ENCODE data around the gene RDH8. TPM values are rescaled to one million over a fixed set of nuclear protein-coding genes. Genes with fewer than 3 reads are reported as not detected.

Gene RDH8
- total and polyA plus RNA-seq, 2 of the 8 experiments (the other 6 are each of a cell fraction or from before 2014, with no cell fraction given): 0.38 TPM; not detected in 1

- Histone ChIP-seq H4K91ac (replicated peaks; ENCODE audit: insufficient read length, low read length) (no peak overlapping the region), H3K79me1 (ENCODE audit: low read depth, low read length) (no peaks in the 10 kb centered on the region), H3K14ac (ENCODE audit: insufficient read length) (no peak overlapping the region), H2AFZ (ENCODE audit: low read length) (peak overlapping the region; percentile 36; the same call in 1 of the 2 replicates), H4K8ac (ENCODE audit: extremely low read depth, insufficient read depth, low read length) (peak overlapping the region; percentile 11; the same call in 1 of the 2 replicates), H3K4ac (replicated peaks; ENCODE audit: insufficient read length, low read depth, low read length) (no peak overlapping the region), H4K5ac (ENCODE audit: insufficient read length, low read depth, low read length) (peak overlapping the region; percentile 4), H3K18ac (ENCODE audit: extremely low read depth, low read length) (no peak overlapping the region), H2BK120ac (replicated peaks; ENCODE audit: low read depth, low read length) (peak overlapping the region; percentile 83), H3K23ac (ENCODE audit: insufficient read length) (no peak overlapping the region), H3K27me3 (replicated peaks in 1 of 4; ENCODE audit: control insufficient read depth in 3 of 4, extremely low read depth in 1 of 4, insufficient read depth in 3 of 4, low read length in 3 of 4) (no peaks in the 10 kb centered on the region), H2BK20ac (ENCODE audit: low read length) (0 out of 2 replicates have a peak overlapping the region, but pooled peaks have one; percentile 61), H2BK15ac (ENCODE audit: low read length) (peak overlapping the region; percentile 31; the same call in 1 of the 2 replicates), H4K20me1 (replicated peaks in 1 of 2; ENCODE audit: control insufficient read depth in 1 of 2, insufficient read depth in 2 of 2, low read length in 2 of 2) (no peaks in the 10 kb centered on the region), H2AK5ac (ENCODE audit: low read depth, low read length) (no peak overlapping the region), H3K79me2 (ENCODE audit: control insufficient read depth in 1 of 2, insufficient read depth in 2 of 2, low read length in 2 of 2) (no peaks in the 10 kb centered on the region), H3K4me2 (ENCODE audit: insufficient read depth in 1 of 2, low read depth in 2 of 2, low read length in 2 of 2) (no peak overlapping the region), H2BK5ac (ENCODE audit: low read depth, low read length) (no peak overlapping the region), H2BK12ac (ENCODE audit: low read depth, low read length) (no peak overlapping the region; the same call in 1 of the 2 replicates), H3K9me3 (ENCODE audit: insufficient read depth in 2 of 2, low read depth in 1 of 2, low read length in 1 of 2) (no peaks in the 10 kb centered on the region), H3K9ac (replicated peaks in 1 of 4; ENCODE audit: extremely low read depth in 1 of 4, low read depth in 3 of 4, low read length in 3 of 4) (no peak overlapping the region; a peak in 1 of 7 replicates), H3K23me2 (ENCODE audit: low read depth, low read length) (no peaks in the 10 kb centered on the region), H3K36me3 (ENCODE audit: control insufficient read depth in 2 of 4, insufficient read depth in 4 of 4, low read length in 3 of 4) (no peaks in the 10 kb centered on the region), H3K56ac (replicated peaks; ENCODE audit: insufficient read length, low read depth, low read length) (no peak overlapping the region), H3K27ac (ENCODE audit: low read depth, low read length) (no peak overlapping the region), H3K4me3 (ENCODE audit: extremely low read depth in 1 of 4, insufficient read depth in 2 of 4, low read depth in 3 of 4, low read length in 4 of 4) (no peak overlapping the region), H3K4me1 (replicated peaks in 1 of 4; ENCODE audit: control insufficient read depth in 3 of 4, insufficient read depth in 4 of 4, low read length in 3 of 4) (peaks cover 0 to 4% (median 2%) of the 10 kb centered on the region in 4 experiments; a peak in 3 of 7 replicates)
- 75% methylated on average over 8 of the region's 8 CpGs; no CpG with 5 or more reads in 1 of the 2 experiments for WGBS, 2 experiments (ENCODE audit: extremely low coverage in 1 of 2, insufficient coverage in 1 of 2, insufficient read length in 1 of 2, insufficient replicate concordance in 2 of 2, low coverage in 1 of 2, low lambda C conversion rate in 2 of 2, missing lambda C conversion rate in 1 of 2)
- ChIA-PET CTCF (ENCODE audit: partially characterized antibody) (interaction anchor here (0.6 to 8.4 kb wide), 11 partner anchors 9 to 1643 kb away, joined by 3 to 83 read pairs (median 3); no protein-coding TSS in a partner anchor), POLR2A (ENCODE audit: partially characterized antibody) (interaction anchor here (1.0 to 1.7 kb wide), 4 partner anchors 10 to 121 kb away, joined by 3 to 5 read pairs (median 3); no protein-coding TSS in a partner anchor)
- FAIRE-seq (no peak), DNase-seq (ENCODE audit: low read depth in 1 of 2, low spot score in 2 of 2) (no peak)
- no peak for TF ChIP-seq ASH2L (IDR thresholded peaks at IDR 0.05; ENCODE audit: low read length)
- no peak for TF ChIP-seq TAF7 (optimal IDR thresholded peaks at IDR 0.05; ENCODE audit: borderline replicate concordance, low read depth, low read length)
- no peak for TF ChIP-seq KDM4A (IDR thresholded peaks at IDR 0.05; ENCODE audit: low read depth, low read length, severe bottlenecking)
- TF ChIP-seq POLR2AphosphoS5 (IDR thresholded peaks at IDR 0.05; ENCODE audit: low read depth, low read length): no peak
- TF ChIP-seq CTBP2 (IDR thresholded peaks at IDR 0.05; ENCODE audit: borderline replicate concordance, insufficient read depth, insufficient read length, low read length): no peak
- TF ChIP-seq MAX (IDR thresholded peaks at IDR 0.05): no peak
- TF ChIP-seq PHF8 (conservative IDR thresholded peaks at IDR 0.05; ENCODE audit: low read depth, low read length): no peak
- TF ChIP-seq FOSL1 (IDR thresholded peaks at IDR 0.05; ENCODE audit: insufficient read depth, low read depth, low read length): no peak
- TF ChIP-seq HDAC6 (IDR thresholded peaks at IDR 0.05; ENCODE audit: low read depth, low read length): no peak
- TF ChIP-seq ATF2 (IDR thresholded peaks at IDR 0.05; ENCODE audit: low read length): no peak
- no peak for TF ChIP-seq CREB1 (IDR thresholded peaks at IDR 0.05)
Observed at GRCh38 chr19:9986787-9987281, 26.4 kb upstream of the RDH8 start.

Data from H1 (cell line).